Transverse colon (tissue), 4 donors: ENCODE data around the gene EEF1AKMT4. TPM values are rescaled to one million over a fixed set of nuclear protein-coding genes. Genes with fewer than 3 reads are reported as not detected.

Experiments used
- DNase-seq: peaks from one replicate; pipeline ENCODE4 v3.0.0-alpha.2; 2019
- H3K27ac ChIP-seq, 4 donors: fragments of 200-600 bp; sonication (generic); 2 replicates each; pipeline ENCODE4 v1.5.1; 2016 to 2018; ENCODE audit warnings: inconsistent platforms in 4 of 4
- H3K27me3 ChIP-seq: fragments of 200-600 bp; sonication (generic); 2 replicates; pipeline ENCODE4 v1.5.1; 2017; ENCODE audit warnings: inconsistent platforms
- H3K36me3 ChIP-seq, 4 donors: fragments of 200-600 bp; sonication (generic); 2 replicates each; pipeline ENCODE4 v1.5.1; 2017 to 2019; ENCODE audit warnings: inconsistent platforms in 4 of 4
- H3K4me1 ChIP-seq, 4 donors: fragments of 200-600 bp; sonication (generic); 2 replicates each; pipeline ENCODE4 v1.5.1; 2017 to 2020; ENCODE audit warnings: inconsistent platforms in 4 of 4
- H3K4me3 ChIP-seq, 4 donors: fragments of 200-600 bp; sonication (generic); 1 replicate in 1 of 4; 2 replicates in 3 of 4; pipeline versions ENCODE4 v1.5.1 to v1.6.1; 2017 to 2019; ENCODE audit warnings: inconsistent platforms in 4 of 4
- H3K9me3 ChIP-seq, 2 donors: fragments of 200-600 bp; sonication (generic); 2 replicates each; pipeline ENCODE4 v1.5.1; 2017 to 2019; ENCODE audit warnings: inconsistent platforms in 2 of 2
- CTCF ChIP-seq, 5 experiments: fragments of 200-600 bp in 3 of 5; fragments of 450-650 bp in 2 of 5; sonication (generic) in 3 of 5; IDR thresholded peaks; 1 replicate in 2 of 5; 2 replicates in 3 of 5; pipeline ENCODE4 v1.5.1; 2016 to 2017; ENCODE audit warnings: antibody characterized with exemption in 5 of 5, inconsistent platforms in 3 of 5, mild to moderate bottlenecking in 2 of 5, moderate library complexity in 1 of 5
- EP300 ChIP-seq: sonication (generic); formaldehyde crosslinking; IDR thresholded peaks from one replicate; pipeline ENCODE4 v1.6.1; 2017; ENCODE audit warnings: antibody characterized with exemption, low read depth
- POLR2A ChIP-seq: fragments of 450-650 bp; IDR thresholded peaks from one replicate; pipeline ENCODE4 v1.6.1; 2016; ENCODE audit warnings: antibody characterized with exemption, mild to moderate bottlenecking, moderate library complexity
- POLR2AphosphoS5 ChIP-seq, 3 donors: sonication (generic); formaldehyde crosslinking; IDR thresholded peaks; one replicate each; pipeline ENCODE4 v1.6.1; 2016; ENCODE audit warnings: antibody characterized with exemption in 3 of 3
- WGBS, 2 donors: methylation state at CpG; one replicate each; pipeline ENCODE4 v1.1.5; 2018; ENCODE audit warnings: low coverage in 1 of 2; 5-methylcytosine and 5-hydroxymethylcytosine counted together
- in situ Hi-C, 4 donors: fragments of 200-750 bp; cut with MboI; loops; one replicate each; pipeline versions ENCODE4 v1.15.0 to v1.15.1; 2017; ENCODE audit warnings: low sequenced_read_pairs in 3 of 4, low pct_ligation_motif_present in 1 of 4, low pct_unique_long_range_greater_than_20kb in 1 of 4
- intact Hi-C: fragments of 100-400 bp; cut with DNase I; formaldehyde crosslinking; loops from one replicate; pipeline ENCODE4 v1.15.1; 2023; ENCODE audit warnings: low total_unique reads
- total RNA-seq, 4 donors: library from RNA; depleted of rRNA; stranded (reverse); fragments of >200 nt; gene quantifications; one replicate each; pipeline ENCODE4 v1.1.0, GENCODE V29; 2016

Gene EEF1AKMT4
- total RNA-seq, 4 donors from 2014 or later = 4.0 to 7.3 (median 5.9) TPM; not detected in 1

DNA sequence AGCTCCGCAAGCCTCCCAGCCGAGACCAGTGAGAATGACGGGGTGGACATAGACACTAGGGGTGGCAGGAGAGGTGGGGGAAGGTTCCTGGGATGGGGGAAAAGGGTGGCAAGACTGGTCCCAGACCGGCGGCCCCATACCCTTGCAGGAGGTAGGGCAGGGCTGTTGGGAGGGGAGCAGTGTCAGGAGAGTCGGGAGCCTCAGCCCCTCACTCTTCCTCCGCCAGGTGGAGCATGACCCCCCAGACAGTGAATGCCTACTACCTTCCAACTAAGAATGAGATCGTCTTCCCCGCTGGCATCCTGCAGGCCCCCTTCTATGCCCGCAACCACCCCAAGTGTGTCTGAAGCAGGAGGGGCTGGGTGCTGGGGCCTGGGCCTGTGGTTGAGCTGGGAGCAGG lies 40.9 kb downstream of the EEF1AKMT4 start:
- peaks cover 11% of the 10 kb centered on the region for H3K27me3 ChIP-seq
- intact Hi-C loops = no loop called here
- no peaks in the 10 kb centered on the region for H3K4me1 ChIP-seq
- H3K9me3 ChIP-seq = no peaks in the 10 kb centered on the region
- no peak overlapping the region for H3K27ac ChIP-seq
- H3K4me3 ChIP-seq = no peak overlapping the region
- in situ Hi-C loops = no loop called here
- 96% methylated on average over 10 of the region's 10 CpGs; no CpG with 5 or more reads in 1 of the 2 donors for WGBS, 2 donors
- no peak for DNase-seq
- H3K36me3 ChIP-seq = no peaks in the 10 kb centered on the region
- TF ChIP-seq CTCF (IDR thresholded peaks at IDR 0.05) (no peak), POLR2AphosphoS5 (IDR thresholded peaks at IDR 0.05) (no peak), EP300 (no peak), POLR2A (no peak)

- Histone ChIP-seq H3K27ac (no peak overlapping the region), H3K27me3 (peaks cover 11% of the 10 kb centered on the region), H3K4me1 (no peaks in the 10 kb centered on the region), H3K4me3 (no peak overlapping the region), H3K36me3 (no peaks in the 10 kb centered on the region), H3K9me3 (no peaks in the 10 kb centered on the region)
- TF ChIP-seq EP300 (no peak), POLR2A (no peak), POLR2AphosphoS5 (IDR thresholded peaks at IDR 0.05) (no peak), CTCF (IDR thresholded peaks at IDR 0.05) (no peak)
- no peak for DNase-seq
- intact Hi-C loops (no loop called here), in situ Hi-C loops (no loop called here)
- WGBS, 2 donors = 86 to 87% methylated on average over 6 to 21 of the region's 22 CpGs
Observed at GRCh38 chr3:184291044-184291737, 41.7 kb downstream of the EEF1AKMT4 start.

DNA sequence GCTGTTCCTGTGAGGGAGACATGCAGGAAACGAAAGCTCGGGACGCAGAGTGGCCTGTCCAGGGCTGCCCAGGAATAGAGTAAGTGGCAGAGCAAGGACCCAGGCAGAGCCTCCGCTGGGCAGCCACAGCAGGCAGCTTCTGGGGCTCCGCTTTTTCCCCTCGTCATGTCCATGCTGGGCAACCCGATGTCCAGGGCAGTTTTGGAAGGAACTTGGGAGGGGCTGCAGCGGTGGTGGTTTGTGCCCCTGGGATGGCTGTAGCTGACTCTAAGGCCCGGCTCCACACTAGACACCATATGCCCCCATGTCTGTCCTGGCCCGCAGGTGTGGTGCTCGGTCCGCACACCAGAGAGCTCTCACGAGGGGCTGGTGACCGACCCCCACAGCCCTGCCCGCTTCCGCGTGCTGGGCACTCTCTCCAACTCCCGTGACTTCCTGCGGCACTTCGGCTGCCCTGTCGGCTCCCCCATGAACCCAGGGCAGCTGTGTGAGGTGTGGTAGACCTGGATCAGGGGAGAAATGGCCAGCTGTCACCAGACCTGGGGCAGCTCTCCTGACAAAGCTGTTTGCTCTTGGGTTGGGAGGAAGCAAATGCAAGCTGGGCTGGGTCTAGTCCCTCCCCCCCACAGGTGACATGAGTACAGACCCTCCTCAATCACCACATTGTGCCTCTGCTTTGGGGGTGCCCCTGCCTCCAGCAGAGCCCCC lies 42.4 kb downstream of the EEF1AKMT4 start:
- Histone ChIP-seq H3K36me3 (no peaks in the 10 kb centered on the region), H3K4me3 (no peak overlapping the region), H3K27me3 (peaks cover 11% of the 10 kb centered on the region), H3K9me3 (no peaks in the 10 kb centered on the region), H3K27ac (no peak overlapping the region), H3K4me1 (no peaks in the 10 kb centered on the region)
- TF ChIP-seq EP300 (no peak), POLR2A (no peak), CTCF (IDR thresholded peaks at IDR 0.05) (no peak), POLR2AphosphoS5 (IDR thresholded peaks at IDR 0.05) (no peak)
- intact Hi-C loops = no loop called here
- DNase-seq = no peak
- in situ Hi-C loops = no loop called here
- 94% methylated on average over 21 of the region's 21 CpGs; no CpG with 5 or more reads in 1 of the 2 donors for WGBS, 2 donors

- TF ChIP-seq POLR2AphosphoS5 (IDR thresholded peaks at IDR 0.05) = no peak
- TF ChIP-seq POLR2A = no peak
- TF ChIP-seq CTCF (IDR thresholded peaks at IDR 0.05) = no peak
- no peak for TF ChIP-seq EP300
- Histone ChIP-seq H3K36me3 (peaks cover 0 to 6% (median under 1%) of the 10 kb centered on the region in 4 donors), H3K9me3 (no peaks in the 10 kb centered on the region), H3K4me3 (no peak overlapping the region), H3K4me1 (peaks cover 7 to 25% (median 11%) of the 10 kb centered on the region in 4 donors), H3K27me3 (no peaks in the 10 kb centered on the region), H3K27ac (no peak overlapping the region)
- intact Hi-C loops (no loop called here), in situ Hi-C loops (no loop called here)
- DNase-seq = no peak
- WGBS, 2 donors = 30 to 70% methylated on average over 3 of the region's 3 CpGs
Observed at GRCh38 chr3:184295771-184296170, 46.3 kb downstream of the EEF1AKMT4 start.
